ENCODE measurements around the gene FOXD4L1.
"Not testable (repeated sequence)": the region's sequence is repeated elsewhere in the genome, so short reads cannot be mapped to it uniquely, and the experiment has no call there.

Gene FOXD4L1

DNA sequence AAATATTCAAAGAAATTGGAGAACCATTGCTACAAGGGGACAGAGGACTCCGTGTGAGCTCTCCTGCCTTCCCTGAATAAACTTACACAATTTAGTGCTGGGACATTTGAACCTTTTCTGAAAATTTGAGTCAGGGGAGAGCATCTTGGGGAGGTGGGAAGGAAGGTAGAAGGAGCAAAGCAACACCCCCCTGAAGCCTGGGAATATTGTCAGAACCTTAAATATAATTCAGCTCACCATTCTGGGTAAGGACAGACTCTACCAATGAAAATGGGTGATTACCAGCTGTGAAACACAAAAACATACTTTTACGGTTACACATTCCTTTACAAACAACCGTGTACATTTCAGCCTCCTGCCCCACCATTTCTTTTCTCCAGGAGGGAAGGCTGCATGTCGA is at the start of gene FOXD4L1:
Gene FOXD4L1 (plus strand): TSS at position 301 of the 400 bp plus-strand sequence. CDS start 592 bp downstream, outside the sequence.
- not testable (repeated sequence) for DNase-seq

DNA sequence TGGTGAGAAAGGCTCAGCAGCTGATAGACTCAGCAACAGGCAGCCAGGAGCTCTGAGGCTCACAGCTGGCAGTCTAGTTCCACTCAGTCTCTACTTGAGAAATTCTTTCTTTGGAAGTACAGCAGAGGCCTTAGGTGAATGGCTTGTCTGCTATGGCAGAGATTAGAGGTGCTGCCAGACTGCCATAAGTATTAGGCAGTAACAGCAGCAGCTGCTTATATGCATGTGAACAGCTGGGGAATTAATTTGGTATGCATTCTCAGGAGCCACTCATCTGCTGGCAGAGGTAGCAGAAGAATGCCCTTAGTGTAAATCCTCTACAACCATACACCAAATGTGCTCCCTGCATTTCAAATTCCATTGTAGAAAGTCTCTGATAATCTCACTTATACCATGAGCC is 32.7 kb upstream of the FOXD4L1 start:
- DNase-seq: not testable (repeated sequence)

DNA sequence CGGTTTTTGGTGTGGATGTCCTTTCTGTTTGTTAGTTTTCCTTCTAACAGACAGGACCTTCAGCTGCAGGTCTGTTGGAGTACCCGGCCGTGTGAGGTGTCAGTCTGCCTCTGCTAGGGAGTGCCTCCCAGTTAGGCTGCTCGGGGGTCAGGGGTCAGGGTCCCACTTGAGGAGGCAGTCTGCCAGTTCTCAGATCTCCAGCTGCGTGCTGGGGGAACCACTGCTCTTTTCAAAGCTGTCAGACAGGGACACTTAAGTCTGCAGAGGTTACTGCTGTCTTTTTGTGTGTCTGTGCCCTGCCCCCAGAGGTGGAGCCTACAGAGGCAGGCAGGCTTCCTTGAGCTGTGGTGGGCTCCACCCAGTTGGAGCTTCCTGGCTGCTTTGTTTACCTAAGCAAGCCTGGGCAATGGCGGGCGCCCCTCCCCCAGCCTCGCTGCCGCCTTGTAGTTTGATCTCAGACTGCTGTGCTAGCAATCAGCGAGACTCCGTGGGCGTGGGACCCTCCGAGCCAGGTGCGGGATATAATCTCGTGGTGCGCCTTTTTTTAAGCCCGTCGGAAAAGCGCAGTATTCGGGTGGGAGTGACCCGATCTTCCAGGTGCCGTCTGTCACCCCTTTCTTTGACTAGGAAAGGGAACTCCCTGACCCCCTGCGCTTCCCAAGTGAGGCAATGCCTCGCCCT is 21.6 kb upstream of the FOXD4L1 start:
- not testable (repeated sequence) for DNase-seq

DNA sequence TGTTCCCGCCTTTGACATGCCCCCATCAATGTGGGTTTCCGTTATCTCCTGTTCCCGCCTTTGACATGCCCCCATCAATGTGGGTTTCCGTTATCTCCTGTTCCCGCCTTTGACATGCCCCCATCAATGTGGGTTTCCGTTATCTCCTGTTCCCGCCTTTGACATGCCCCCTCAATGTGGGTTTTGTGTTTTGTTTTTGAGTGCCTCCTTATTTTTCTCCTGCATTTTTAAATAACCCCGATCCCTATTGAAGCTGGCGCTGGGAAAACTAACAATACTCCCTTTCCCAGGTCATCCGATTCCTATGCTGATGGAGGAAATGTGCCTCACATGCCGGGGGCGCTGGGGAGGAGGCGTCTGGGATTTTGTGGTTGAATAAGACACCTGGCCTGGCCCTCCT is 1.9 kb upstream of the FOXD4L1 start:
- DNase-seq: not testable (repeated sequence)

GRCh38 chr2:113499019-113499885 is 787 bp downstream of the FOXD4L1 start:
- DNase-seq: not testable (repeated sequence)

DNA sequence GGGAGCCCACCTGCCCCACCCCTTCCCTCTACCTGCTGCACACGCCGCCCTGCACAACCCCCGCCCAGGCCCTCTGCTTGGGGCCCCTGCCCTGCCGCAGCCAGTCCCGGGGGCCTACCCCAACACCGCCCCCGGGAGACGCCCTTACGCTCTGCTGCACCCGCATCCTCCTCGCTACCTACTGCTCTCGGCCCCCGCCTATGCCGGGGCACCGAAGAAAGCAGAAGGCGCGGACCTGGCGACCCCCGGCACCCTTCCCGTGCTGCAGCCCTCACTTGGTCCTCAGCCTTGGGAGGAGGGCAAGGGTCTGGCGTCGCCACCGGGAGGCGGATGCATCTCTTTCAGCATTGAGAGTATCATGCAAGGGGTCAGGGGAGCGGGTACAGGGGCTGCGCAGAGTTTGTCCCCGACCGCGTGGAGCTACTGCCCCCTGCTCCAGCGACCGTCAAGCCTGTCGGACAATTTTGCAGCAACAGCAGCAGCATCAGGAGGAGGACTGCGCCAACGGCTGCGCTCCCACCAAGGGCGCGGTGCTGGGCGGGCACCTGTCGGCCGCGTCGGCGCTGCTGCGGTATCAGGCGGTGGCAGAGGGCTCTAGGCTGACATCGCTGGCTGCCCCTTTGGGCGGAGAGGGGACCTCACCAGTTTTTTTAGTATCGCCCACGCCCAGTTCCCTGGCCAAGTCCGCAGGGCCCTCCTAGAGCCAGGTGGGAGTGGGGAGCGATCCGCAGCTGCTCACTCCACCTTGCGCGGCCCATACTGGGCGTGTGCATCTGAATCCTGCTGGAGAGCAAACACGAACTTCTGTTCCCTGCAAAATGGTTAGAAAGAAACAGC is 1.6 kb downstream of the FOXD4L1 start:
- DNase-seq: not testable (repeated sequence)

- not testable (repeated sequence) for DNase-seq
These were observed 2.2 kb downstream of the FOXD4L1 start for GRCh38 chr2:113500723-113501038.

GRCh38 chr2:113502216-113503093 is 4.0 kb downstream of the FOXD4L1 start:
- DNase-seq: not testable (repeated sequence)

GRCh38 chr2:113503094-113504042 is 4.9 kb downstream of the FOXD4L1 start:
- DNase-seq: peak; percentile 28

DNA sequence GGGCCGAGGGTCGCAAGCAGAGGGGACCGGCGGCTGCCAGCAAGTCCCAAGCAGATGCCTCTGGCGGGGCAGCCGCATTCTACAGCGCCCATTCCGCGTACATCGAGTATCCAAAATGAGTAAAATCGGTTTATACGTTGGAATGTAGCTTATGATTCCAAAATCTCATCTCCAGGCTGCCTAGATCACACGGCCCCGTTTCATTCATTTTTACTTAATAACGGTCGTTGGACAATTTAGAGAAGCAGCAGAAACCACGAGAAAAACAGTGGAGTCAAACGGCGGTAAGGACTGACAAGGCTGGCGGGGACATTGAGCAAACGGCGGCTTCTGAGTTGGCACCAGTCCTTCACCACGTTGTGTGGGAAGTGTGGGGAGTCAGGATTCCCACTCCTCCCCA is 5.6 kb downstream of the FOXD4L1 start:
- DNase-seq: not testable (repeated sequence)

DNA sequence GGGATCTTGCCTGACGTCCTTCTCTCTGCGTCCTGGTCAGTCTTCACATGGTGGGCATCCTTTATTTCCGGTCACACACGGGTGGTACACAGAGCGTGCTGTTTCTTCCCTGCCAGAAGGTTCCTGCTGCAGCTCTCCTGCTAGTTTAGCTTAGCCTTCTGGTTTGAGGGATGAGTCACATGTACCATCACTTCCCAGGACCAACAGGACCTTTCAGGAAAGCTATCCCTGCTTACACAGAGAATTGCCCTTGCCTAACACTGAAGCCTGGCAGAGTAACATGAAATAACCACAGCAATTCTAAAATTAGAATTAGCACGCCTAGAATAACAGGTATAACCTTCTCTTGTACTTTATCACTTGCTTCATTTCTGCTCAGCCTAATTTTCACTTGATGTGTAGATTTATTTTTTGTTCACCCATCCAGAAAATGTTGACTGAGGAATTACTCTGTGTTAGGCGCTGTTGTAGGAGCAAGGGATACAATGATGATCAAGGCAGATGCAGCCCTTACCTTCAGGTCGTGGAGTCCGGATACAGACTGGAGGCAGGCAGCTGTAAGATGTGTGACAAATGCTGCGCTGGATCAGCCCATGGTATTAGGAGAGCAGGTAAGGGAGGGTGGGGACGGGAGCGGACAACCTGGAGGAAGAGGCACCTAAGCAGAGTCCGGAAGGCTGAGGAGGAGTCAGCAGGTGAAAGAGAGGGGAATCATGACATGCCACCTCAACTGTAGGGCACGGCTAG is 9.1 kb downstream of the FOXD4L1 start:
- not testable (repeated sequence) for DNase-seq

DNA sequence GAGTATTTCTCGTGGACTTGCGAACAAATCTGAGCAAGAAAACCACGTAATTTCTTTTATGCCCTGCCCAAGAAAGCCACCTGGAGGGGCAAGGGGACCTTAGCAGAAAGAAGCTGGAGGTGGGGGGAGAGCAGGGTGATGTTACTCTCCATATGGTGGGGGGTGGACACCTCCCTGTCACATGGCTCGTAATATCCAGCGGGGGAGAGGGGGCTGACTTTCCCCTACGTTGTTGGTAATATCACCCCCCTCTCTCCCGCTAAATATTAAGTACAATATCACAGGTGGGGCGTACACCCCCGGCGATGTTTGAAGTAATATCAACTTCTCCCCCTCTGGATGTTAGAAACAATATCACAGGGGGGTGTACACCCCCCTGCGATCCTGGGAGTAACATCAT is 9.7 kb downstream of the FOXD4L1 start:
- DNase-seq: not testable (repeated sequence)

DNA sequence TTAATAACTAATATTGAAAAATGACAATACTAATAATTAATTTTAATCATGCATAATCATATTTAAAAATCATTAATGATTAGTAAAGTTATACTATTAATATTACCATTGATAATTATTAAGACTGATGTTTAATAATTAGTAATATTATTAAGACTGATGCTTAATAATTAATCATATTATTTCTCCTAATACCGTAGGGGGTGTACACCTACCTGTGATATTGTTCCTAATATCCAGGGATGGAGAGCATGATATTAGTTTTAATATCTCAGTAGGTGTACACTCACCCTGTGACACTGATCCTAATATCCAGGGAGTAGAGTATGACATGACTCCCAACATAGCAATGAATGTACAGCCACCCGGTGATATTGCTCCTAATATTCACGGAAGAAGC is 12.4 kb downstream of the FOXD4L1 start:
- DNase-seq: not testable (repeated sequence)

- DNase-seq: not testable (repeated sequence)
These were observed 13.4 kb downstream of the FOXD4L1 start for GRCh38 chr2:113511859-113512258.

DNA sequence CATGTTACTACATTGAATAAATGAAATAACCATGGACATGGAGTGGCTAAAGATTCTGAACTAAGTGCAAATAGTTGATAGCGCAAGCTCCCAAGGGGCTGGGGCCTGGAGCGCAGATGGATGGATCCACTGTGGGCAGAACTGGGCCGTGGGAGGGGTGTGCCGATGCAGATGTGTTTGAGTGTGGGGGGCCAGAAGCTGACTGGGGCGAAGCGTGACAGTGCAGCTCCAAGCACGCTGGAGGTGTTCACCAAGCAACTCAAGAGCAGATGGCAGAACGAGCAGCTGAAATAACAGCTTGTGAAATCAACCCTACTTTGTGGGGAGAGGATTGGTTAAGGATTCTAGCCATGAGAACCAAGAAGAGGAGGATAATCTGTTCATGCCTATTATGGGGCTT is 17.0 kb downstream of the FOXD4L1 start:
- DNase-seq: not testable (repeated sequence)

- not testable (repeated sequence) for DNase-seq
These were observed 17.5 kb downstream of the FOXD4L1 start for GRCh38 chr2:113515995-113516394.

DNA sequence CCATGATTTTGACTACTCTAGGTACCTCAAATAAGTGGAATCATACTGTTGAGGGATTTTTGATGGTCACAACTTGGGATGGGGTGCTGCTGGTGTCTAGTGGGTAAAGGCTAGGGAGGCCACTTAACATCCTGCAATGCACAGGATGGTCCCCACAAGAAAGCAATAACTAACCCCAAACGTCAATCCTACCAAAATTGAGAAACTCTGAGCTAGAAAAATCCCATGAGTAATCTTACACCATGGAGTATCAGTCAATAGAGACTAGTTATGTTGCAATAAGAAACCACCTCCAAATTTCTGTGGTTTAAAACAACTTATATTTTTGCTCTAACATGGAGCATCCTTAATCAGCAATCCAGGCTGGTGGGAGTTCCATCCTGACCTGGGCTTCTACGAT is 18.6 kb downstream of the FOXD4L1 start:
- DNase-seq: not testable (repeated sequence)

DNA sequence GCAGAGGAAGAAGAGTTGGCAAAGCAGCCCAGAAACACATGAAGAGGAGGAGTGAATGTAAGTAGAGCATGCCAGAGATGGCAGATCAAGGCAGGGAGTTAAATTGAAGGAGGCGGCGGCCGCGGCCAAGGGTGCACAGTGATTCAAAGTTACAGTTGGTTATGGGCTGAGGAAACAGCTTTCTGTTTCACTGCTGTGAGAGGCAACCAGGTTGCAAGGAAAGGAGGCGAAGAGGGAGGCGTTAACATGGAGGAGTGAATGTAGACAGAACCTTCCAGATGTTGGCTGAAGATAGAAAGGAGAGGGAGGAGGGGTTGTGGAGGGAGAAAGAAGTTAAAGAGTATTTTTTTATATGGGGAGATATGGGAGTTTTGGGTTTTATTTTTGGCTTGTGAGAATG is 22.4 kb downstream of the FOXD4L1 start:
- DNase-seq: not testable (repeated sequence)

- not testable (repeated sequence) for DNase-seq
These were observed 23.0 kb downstream of the FOXD4L1 start for GRCh38 chr2:113521492-113521891.

DNA sequence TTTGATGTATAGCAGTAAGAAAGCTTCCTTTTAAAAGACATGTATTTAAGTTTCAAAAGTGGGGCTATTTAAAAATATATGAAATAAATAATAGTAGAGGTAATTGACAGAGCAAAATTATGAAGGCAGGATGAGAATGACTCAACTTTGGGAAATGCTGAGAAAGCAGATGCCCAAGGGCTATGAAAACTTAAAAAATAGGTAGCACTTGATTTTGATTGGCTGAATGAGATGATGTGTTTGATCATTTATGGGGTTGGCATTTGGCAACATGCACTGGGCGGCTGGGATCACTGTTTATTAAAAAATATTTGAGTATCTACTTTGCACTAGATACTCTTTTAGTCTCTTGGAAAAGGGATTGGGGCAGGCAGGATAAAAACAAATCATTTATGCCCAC is 26.5 kb downstream of the FOXD4L1 start:
- DNase-seq: not testable (repeated sequence)

Data from activated naive CD4-positive, alpha-beta T cell treated with anti-CD3 and anti-CD28 coated beads, Interleukin-2, amount 50 U/mL, for 16 hours (primary cell).